IPS-NIHi7 (cell line): ENCODE data around the gene JADE3.

Source experiments
- DNase-seq: peaks from one replicate; pipeline ENCODE4 v3.0.0; 2012; ENCODE audit warnings: mixed read lengths; ENCODE audit errors: extremely low spot score

The JADE3 gene

GRCh38 chrX:47026198-47026597, 114.0 kb downstream of the JADE3 start:
- no peak for DNase-seq

- peak; percentile 67 for DNase-seq
These were observed 118.1 kb downstream of the JADE3 start for GRCh38 chrX:47030339-47030738.

- DNase-seq: peak; percentile 38
These were observed 135.8 kb downstream of the JADE3 start for GRCh38 chrX:47047989-47048388.

GRCh38 chrX:47059142-47059874, 147.1 kb downstream of the JADE3 start:
- no peak for DNase-seq

- DNase-seq: no peak
These were observed 148.5 kb downstream of the JADE3 start for GRCh38 chrX:47060708-47061107.

GRCh38 chrX:47061238-47061919, 149.2 kb downstream of the JADE3 start:
- DNase-seq: no peak

GRCh38 chrX:47063179-47063578, 151.0 kb downstream of the JADE3 start:
- DNase-seq: no peak

GRCh38 chrX:47068214-47068613, 156.0 kb downstream of the JADE3 start:
- DNase-seq: no peak

- no peak for DNase-seq
These were observed 156.5 kb downstream of the JADE3 start for GRCh38 chrX:47068720-47069119.

GRCh38 chrX:47078129-47079043, 166.2 kb downstream of the JADE3 start, which contains the start of gene RGN:
Gene RGN (plus strand): TSS chrX:47078443. CDS start chrX:47081145, 2,702 bp downstream.
- peak; percentile 58 for DNase-seq

- no peak for DNase-seq
These were observed 168.1 kb downstream of the JADE3 start for GRCh38 chrX:47080215-47080914.

- DNase-seq: no peak
These were observed 168.7 kb downstream of the JADE3 start for GRCh38 chrX:47080915-47081236.

GRCh38 chrX:47091149-47091775, 179.0 kb downstream of the JADE3 start:
- no peak for DNase-seq

GRCh38 chrX:47093248-47093647, 181.0 kb downstream of the JADE3 start:
- DNase-seq: no peak

GRCh38 chrX:47093860-47094259, 181.6 kb downstream of the JADE3 start:
- DNase-seq: no peak

GRCh38 chrX:47097018-47097417, 184.8 kb downstream of the JADE3 start:
- no peak for DNase-seq

GRCh38 chrX:47098338-47099094, 186.3 kb downstream of the JADE3 start:
- DNase-seq: no peak

- DNase-seq: no peak
These were observed 189.0 kb downstream of the JADE3 start for GRCh38 chrX:47101206-47101605.
